ENCODE results near the gene SLC4A5. TPM values are rescaled to one million over a fixed set of nuclear protein-coding genes. Genes with fewer than 3 reads are reported as not detected.

Gene SLC4A5
- total and polyA plus RNA-seq, 2 of the 8 experiments (the other 6 are each of a cell fraction or from before 2014, with no cell fraction given): 0.42 to 0.52 TPM

DNA sequence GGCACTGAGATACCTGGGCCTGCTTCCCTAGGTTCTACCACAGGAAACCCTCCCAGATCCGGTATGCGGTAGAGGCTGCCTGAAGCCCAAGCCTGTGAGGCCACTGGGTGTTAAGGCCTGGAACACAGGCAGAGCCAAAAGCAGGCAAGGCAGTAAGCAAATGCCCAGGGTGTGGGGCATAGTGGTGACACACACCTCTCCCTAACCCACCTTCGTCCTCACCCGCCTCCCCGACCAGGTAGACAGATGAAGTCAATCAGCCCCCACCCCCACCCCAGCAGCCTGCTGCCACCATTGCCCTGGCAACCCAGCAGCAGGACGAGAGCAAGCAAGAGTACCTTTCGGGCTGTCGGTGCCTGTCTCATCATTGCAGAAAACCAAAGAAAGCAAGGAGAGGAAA is 30.8 kb upstream of the SLC4A5 start:
- Histone ChIP-seq H2BK120ac (replicated peaks; ENCODE audit: low read depth, low read length) (no peak overlapping the region), H2BK12ac (ENCODE audit: low read depth, low read length) (peak overlapping the region; percentile 60; the same call in 1 of the 2 replicates), H4K8ac (ENCODE audit: extremely low read depth, insufficient read depth, low read length) (0 out of 2 replicates have a peak overlapping the region, but pooled peaks have one; percentile 7), H3K56ac (replicated peaks; ENCODE audit: insufficient read length, low read depth, low read length) (no peak overlapping the region), H2BK20ac (ENCODE audit: low read length) (no peak overlapping the region), H2BK5ac (ENCODE audit: low read depth, low read length) (peak overlapping the region; percentile 81), H3K79me2 (ENCODE audit: control insufficient read depth in 1 of 2, insufficient read depth in 2 of 2, low read length in 2 of 2) (peaks cover 4 to 27% of the 10 kb centered on the region in 2 experiments), H3K27me3 (replicated peaks in 1 of 4; ENCODE audit: control insufficient read depth in 3 of 4, extremely low read depth in 1 of 4, insufficient read depth in 3 of 4, low read length in 3 of 4) (no peaks in the 10 kb centered on the region), H4K20me1 (replicated peaks in 1 of 2; ENCODE audit: control insufficient read depth in 1 of 2, insufficient read depth in 2 of 2, low read length in 2 of 2) (peaks cover 3 to 21% of the 10 kb centered on the region in 2 experiments), H3K27ac (ENCODE audit: low read depth, low read length) (peak overlapping the region; percentile 42; the same call in 1 of the 2 replicates), H3K9me3 (ENCODE audit: insufficient read depth in 2 of 2, low read depth in 1 of 2, low read length in 1 of 2) (no peaks in the 10 kb centered on the region), H3K4me2 (ENCODE audit: insufficient read depth in 1 of 2, low read depth in 2 of 2, low read length in 2 of 2) (peak overlapping the region; percentile 69 to 71), H3K4me1 (replicated peaks in 1 of 4; ENCODE audit: control insufficient read depth in 3 of 4, insufficient read depth in 4 of 4, low read length in 3 of 4) (peaks cover 9 to 21% (median 12%) of the 10 kb centered on the region in 4 experiments), H2BK15ac (ENCODE audit: low read length) (no peak overlapping the region), H3K23me2 (ENCODE audit: low read depth, low read length) (peaks cover 5% of the 10 kb centered on the region), H2AK5ac (ENCODE audit: low read depth, low read length) (no peak overlapping the region), H3K4me3 (ENCODE audit: extremely low read depth in 1 of 4, insufficient read depth in 2 of 4, low read depth in 3 of 4, low read length in 4 of 4) (peak overlapping the region; percentile 27 to 59 (median 53); a peak in 7 of 8 replicates), H3K36me3 (ENCODE audit: control insufficient read depth in 2 of 4, insufficient read depth in 4 of 4, low read length in 3 of 4) (peaks cover 16 to 40% (median 31%) of the 10 kb centered on the region in 4 experiments), H4K91ac (replicated peaks; ENCODE audit: insufficient read length, low read length) (peak overlapping the region; percentile 34), H3K23ac (ENCODE audit: insufficient read length) (no peak overlapping the region), H3K14ac (ENCODE audit: insufficient read length) (no peak overlapping the region), H4K5ac (ENCODE audit: insufficient read length, low read depth, low read length) (no peak overlapping the region), H2AFZ (ENCODE audit: low read length) (no peak overlapping the region), H3K4ac (replicated peaks; ENCODE audit: insufficient read length, low read depth, low read length) (no peak overlapping the region), H3K18ac (ENCODE audit: extremely low read depth, low read length) (no peak overlapping the region), H3K79me1 (ENCODE audit: low read depth, low read length) (peaks cover 24% of the 10 kb centered on the region), H3K9ac (replicated peaks in 1 of 4; ENCODE audit: extremely low read depth in 1 of 4, low read depth in 3 of 4, low read length in 3 of 4) (peak overlapping the region in 2 of 4 experiments; percentile 6 to 49; a peak in 3 of 7 replicates)
- ChIA-PET POLR2A (ENCODE audit: partially characterized antibody) (interaction anchor here (1.0 to 1.9 kb wide), 3 partner anchors 8 to 150 kb away, joined by 3 to 8 read pairs (median 6); no protein-coding TSS in a partner anchor), CTCF (ENCODE audit: partially characterized antibody) (interaction anchor here (1.2 to 3.5 kb wide), 4 partner anchors 16 to 81 kb away, joined by 3 to 13 read pairs (median 4); no protein-coding TSS in a partner anchor)
- FAIRE-seq: no peak
- 73% methylated on average over 6 of the region's 8 CpGs; no CpG with 5 or more reads in 1 of the 2 experiments for WGBS, 2 experiments (ENCODE audit: extremely low coverage in 1 of 2, insufficient coverage in 1 of 2, insufficient read length in 1 of 2, insufficient replicate concordance in 2 of 2, low coverage in 1 of 2, low lambda C conversion rate in 2 of 2, missing lambda C conversion rate in 1 of 2)
- DNase-seq (ENCODE audit: low read depth in 1 of 2, low spot score in 2 of 2): peak in 1 of 2 experiments; percentile 47
- TF ChIP-seq, protein P1, sequence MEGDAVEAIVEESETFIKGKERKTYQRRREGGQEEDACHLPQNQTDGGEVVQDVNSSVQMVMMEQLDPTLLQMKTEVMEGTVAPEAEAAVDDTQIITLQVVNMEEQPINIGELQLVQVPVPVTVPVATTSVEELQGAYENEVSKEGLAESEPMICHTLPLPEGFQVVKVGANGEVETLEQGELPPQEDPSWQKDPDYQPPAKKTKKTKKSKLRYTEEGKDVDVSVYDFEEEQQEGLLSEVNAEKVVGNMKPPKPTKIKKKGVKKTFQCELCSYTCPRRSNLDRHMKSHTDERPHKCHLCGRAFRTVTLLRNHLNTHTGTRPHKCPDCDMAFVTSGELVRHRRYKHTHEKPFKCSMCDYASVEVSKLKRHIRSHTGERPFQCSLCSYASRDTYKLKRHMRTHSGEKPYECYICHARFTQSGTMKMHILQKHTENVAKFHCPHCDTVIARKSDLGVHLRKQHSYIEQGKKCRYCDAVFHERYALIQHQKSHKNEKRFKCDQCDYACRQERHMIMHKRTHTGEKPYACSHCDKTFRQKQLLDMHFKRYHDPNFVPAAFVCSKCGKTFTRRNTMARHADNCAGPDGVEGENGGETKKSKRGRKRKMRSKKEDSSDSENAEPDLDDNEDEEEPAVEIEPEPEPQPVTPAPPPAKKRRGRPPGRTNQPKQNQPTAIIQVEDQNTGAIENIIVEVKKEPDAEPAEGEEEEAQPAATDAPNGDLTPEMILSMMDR (IDR thresholded peaks at IDR 0.05; ENCODE audit: control extremely low read depth in 1 of 3, insufficient read depth in 1 of 3, low read depth in 1 of 3, low read length in 3 of 3): no peak
- TF ChIP-seq SUZ12 (IDR thresholded peaks at IDR 0.05; ENCODE audit: low read length): no peak
- no peak for TF ChIP-seq CBX5 (IDR thresholded peaks at IDR 0.05; ENCODE audit: low read depth, low read length)
- TF ChIP-seq EZH2 (IDR thresholded peaks at IDR 0.05; ENCODE audit: low read depth, low read length, severe bottlenecking): no peak
- TF ChIP-seq BACH1 (IDR thresholded peaks at IDR 0.05; ENCODE audit: low read length): no peak
- TF ChIP-seq POLR2A (IDR thresholded peaks at IDR 0.05; ENCODE audit: control extremely low read depth in 1 of 2, low read depth in 2 of 2, low read length in 2 of 2): no peak
- no peak for TF ChIP-seq CBX8 (IDR thresholded peaks at IDR 0.05; ENCODE audit: borderline replicate concordance, low read depth, low read length)
- TF ChIP-seq RXRA (IDR thresholded peaks at IDR 0.05; ENCODE audit: insufficient read depth, low read depth, low read length): no peak
- TF ChIP-seq SIN3A (conservative IDR thresholded peaks at IDR 0.05 in 1 of 2, IDR thresholded peaks at IDR 0.05 in 1 of 2; ENCODE audit: low read depth in 1 of 2, low read length in 2 of 2): no peak
- no peak for TF ChIP-seq CTBP2 (IDR thresholded peaks at IDR 0.05; ENCODE audit: borderline replicate concordance, insufficient read depth, insufficient read length, low read length)

Data from H1 (cell line).